H9 (cell line): ENCODE measurements around the gene ITPR1. TPM values are rescaled to one million over a fixed set of nuclear protein-coding genes. Genes with fewer than 3 reads are reported as not detected.

ENCODE experiments used
- DNase-seq: peaks from one replicate; pipeline ENCODE4 v3.0.0-alpha.2; 2017
- H2AFZ ChIP-seq: one replicate; pipeline ENCODE4 v1.6.1; 2013; ENCODE audit warnings: mild to moderate bottlenecking, low read length, control low read depth, moderate library complexity
- H2AK5ac ChIP-seq: 2 replicates; pipeline ENCODE4 v1.6.1; 2013; ENCODE audit warnings: low read length, control low read depth, mixed read lengths; ENCODE audit not compliant: insufficient read length
- H2BK120ac ChIP-seq: one replicate; pipeline ENCODE4 v1.6.1; 2013; ENCODE audit warnings: low read depth, mild to moderate bottlenecking, low read length, control low read depth, inconsistent platforms; ENCODE audit not compliant: poor library complexity, severe bottlenecking
- H2BK12ac ChIP-seq: 2 replicates; pipeline ENCODE4 v1.6.1; 2013; ENCODE audit warnings: low read length, control low read depth, mixed read lengths, low read depth; ENCODE audit not compliant: insufficient read length
- H2BK15ac ChIP-seq: 2 replicates; pipeline ENCODE4 v1.6.1; 2013; ENCODE audit warnings: low read depth, low read length, control low read depth
- H2BK20ac ChIP-seq: one replicate; pipeline ENCODE4 v1.6.1; 2013; ENCODE audit warnings: low read depth, mild to moderate bottlenecking, low read length, control low read depth, inconsistent platforms; ENCODE audit not compliant: poor library complexity, severe bottlenecking
- H2BK5ac ChIP-seq: 2 replicates; pipeline ENCODE4 v1.6.1; 2013; ENCODE audit warnings: low read length, control low read depth, mixed read lengths; ENCODE audit not compliant: insufficient read length
- H3K14ac ChIP-seq: 2 replicates; pipeline ENCODE4 v1.6.1; 2013; ENCODE audit warnings: low read length, control low read depth; ENCODE audit not compliant: insufficient read depth
- H3K18ac ChIP-seq: 2 replicates; pipeline ENCODE4 v1.6.1; 2013; ENCODE audit warnings: low read depth, mild to moderate bottlenecking, mixed read lengths, low read length, control low read depth; ENCODE audit not compliant: insufficient read length
- H3K23ac ChIP-seq: 2 replicates; pipeline ENCODE4 v1.6.1; 2013; ENCODE audit warnings: low read length, control low read depth, mixed read lengths, low read depth; ENCODE audit not compliant: insufficient read length
- H3K23me2 ChIP-seq: 2 replicates; pipeline ENCODE4 v1.6.1; 2013; ENCODE audit warnings: low read depth, mild to moderate bottlenecking, mixed read lengths, low read length, control low read depth; ENCODE audit not compliant: insufficient read length, poor library complexity, severe bottlenecking
- H3K27ac ChIP-seq: 2 replicates; pipeline ENCODE4 v1.5.1; 2013; ENCODE audit warnings: low read length, control low read depth, mixed read lengths, low read depth; ENCODE audit not compliant: insufficient read length
- H3K27me3 ChIP-seq: 2 replicates; pipeline ENCODE4 v1.6.1; 2013; ENCODE audit warnings: low read length, control low read depth, inconsistent platforms; ENCODE audit not compliant: insufficient read depth
- H3K4ac ChIP-seq: 2 replicates; pipeline ENCODE4 v1.6.1; 2013; ENCODE audit warnings: low read depth, mild to moderate bottlenecking, control low read depth, inconsistent platforms, low read length, moderate library complexity
- H3K4me1 ChIP-seq: 2 replicates; pipeline ENCODE4 v1.6.1; 2013; ENCODE audit warnings: low read length, control low read depth, inconsistent platforms; ENCODE audit not compliant: insufficient read depth
- H3K4me2 ChIP-seq: 2 replicates; pipeline ENCODE4 v1.6.1; 2013; ENCODE audit warnings: low read length, control low read depth, mixed read lengths; ENCODE audit not compliant: insufficient read length, insufficient read depth
- H3K56ac ChIP-seq: 2 replicates; pipeline ENCODE4 v1.6.1; 2013; ENCODE audit warnings: low read depth, mild to moderate bottlenecking, mixed read lengths, low read length, control low read depth; ENCODE audit not compliant: insufficient read length
- H3K79me1 ChIP-seq: 2 replicates; pipeline ENCODE4 v1.6.1; 2013; ENCODE audit warnings: low read depth, mild to moderate bottlenecking, moderate library complexity, low read length, control low read depth, inconsistent platforms; ENCODE audit not compliant: insufficient read depth, poor library complexity, severe bottlenecking
- H3K79me2 ChIP-seq: 2 replicates; pipeline ENCODE4 v1.6.1; 2013; ENCODE audit warnings: low read length, control low read depth, inconsistent platforms; ENCODE audit not compliant: insufficient read depth
- H3K9ac ChIP-seq: 2 replicates; pipeline ENCODE4 v1.6.1; 2013; ENCODE audit warnings: low read length, control low read depth, mixed read lengths; ENCODE audit not compliant: insufficient read length; ENCODE audit errors: extremely low read depth
- H3K9me3 ChIP-seq: one replicate; pipeline ENCODE4 v1.6.1; 2013; ENCODE audit warnings: low read depth, low read length, inconsistent platforms; ENCODE audit not compliant: control insufficient read depth
- H3T11ph ChIP-seq: one replicate; pipeline ENCODE4 v1.6.1; 2013; ENCODE audit warnings: mild to moderate bottlenecking, low read length, control low read depth, inconsistent platforms
- H4K20me1 ChIP-seq: one replicate; pipeline ENCODE4 v1.6.1; 2013; ENCODE audit not compliant: control insufficient read depth, insufficient read length, insufficient read depth
- H4K5ac ChIP-seq: 2 replicates; pipeline ENCODE4 v1.6.1; 2013; ENCODE audit warnings: low read depth, mild to moderate bottlenecking, mixed read lengths, low read length, control low read depth; ENCODE audit not compliant: insufficient read length
- H4K8ac ChIP-seq: replicated peaks from 2 replicates; pipeline ENCODE4 v1.6.1; 2013; ENCODE audit warnings: low read length, control low read depth, mixed read lengths, low read depth; ENCODE audit not compliant: insufficient read length
- H4K91ac ChIP-seq: 2 replicates; pipeline ENCODE4 v1.6.1; 2013; ENCODE audit warnings: low read depth, mild to moderate bottlenecking, moderate library complexity, mixed read lengths, low read length, control low read depth; ENCODE audit not compliant: insufficient read length
- H3K27ac Mint-ChIP-seq, 3 experiments: 2 replicates in 2 of 3; 3 replicates in 1 of 3; pipeline ENCODE4 v1.8.0; 2020 to 2021; ENCODE audit warnings: mixed read lengths in 3 of 3, mild to moderate bottlenecking in 1 of 3, moderate library complexity in 1 of 3
- H3K27me3 Mint-ChIP-seq: 2 replicates; pipeline ENCODE4 v1.8.0; 2021; ENCODE audit warnings: low read depth, mild to moderate bottlenecking, moderate library complexity, mixed read lengths
- H3K36me3 Mint-ChIP-seq, 3 experiments: 2 replicates in 2 of 3; 3 replicates in 1 of 3; pipeline ENCODE4 v1.8.0; 2020 to 2021; ENCODE audit warnings: low read depth in 3 of 3, mixed read lengths in 3 of 3; ENCODE audit not compliant: insufficient read depth in 1 of 3
- H3K4me1 Mint-ChIP-seq, 2 experiments: 2 replicates each; pipeline ENCODE4 v1.8.0; 2020; ENCODE audit warnings: mixed read lengths in 2 of 2
- H3K4me3 Mint-ChIP-seq, 2 experiments: 2 replicates in 1 of 2; 3 replicates in 1 of 2; pipeline ENCODE4 v1.8.0; 2020 to 2021; ENCODE audit warnings: mild to moderate bottlenecking in 2 of 2, mixed read lengths in 2 of 2, moderate library complexity in 1 of 2
- H3K9me3 Mint-ChIP-seq, 2 experiments: 2 replicates in 1 of 2; 3 replicates in 1 of 2; pipeline ENCODE4 v1.8.0; 2020; ENCODE audit warnings: mild to moderate bottlenecking in 2 of 2, mixed read lengths in 2 of 2, moderate library complexity in 1 of 2
- CTCF ChIP-seq: fragments of 200-600 bp; sonication (generic); conservative IDR thresholded peaks from 3 replicates; pipeline ENCODE4 v1.8.0; 2021; ENCODE audit warnings: antibody characterized with exemption, mild to moderate bottlenecking
- WGBS: extraction: QIAGEN DNeasy Blood & Tissue Kit; methylation state at CpG from one replicate; pipeline ENCODE4 v1.1.7; 2013; ENCODE audit warnings: missing lambda C conversion rate, low lambda C conversion rate, mixed read lengths; ENCODE audit not compliant: insufficient read length; ENCODE audit errors: extremely low coverage; 5-methylcytosine and 5-hydroxymethylcytosine counted together
- total RNA-seq: library from RNA; stranded (reverse); gene quantifications from 2 replicates; pipeline ENCODE4 v1.2.1, GENCODE V29; 2021

The ITPR1 gene
- total RNA-seq, 1 experiment from 2014 or later = 4.2 TPM

DNA sequence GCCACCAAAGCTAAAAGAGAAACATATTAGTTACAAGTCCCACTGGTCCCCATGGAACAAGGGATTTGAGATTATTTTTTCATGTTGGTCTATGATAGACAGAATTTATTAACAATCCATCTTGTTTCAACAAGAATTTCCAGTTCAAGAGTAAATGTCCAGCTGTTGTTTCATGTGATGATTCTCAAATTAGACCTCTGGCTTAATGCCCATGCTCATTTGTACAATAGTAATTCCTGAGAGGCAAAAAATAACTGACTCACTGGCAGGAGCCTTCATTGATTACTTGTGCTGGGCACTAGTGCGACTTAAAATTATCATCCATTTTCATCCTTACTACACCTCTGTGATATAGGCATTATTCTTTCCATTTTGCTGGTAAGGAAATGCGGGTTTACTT lies 171.3 kb downstream of the ITPR1 start:
- no peaks in the 10 kb centered on the region for H3K4me1 Mint-ChIP-seq
- DNase-seq = no peak
- Histone ChIP-seq H3K23me2 (no peaks in the 10 kb centered on the region), H4K91ac (no peak overlapping the region), H3K56ac (no peak overlapping the region), H4K20me1 (no peaks in the 10 kb centered on the region), H2BK12ac (no peak overlapping the region), H3K14ac (no peak overlapping the region), H3K9ac (no peak overlapping the region), H3T11ph (no peak overlapping the region), H3K79me2 (no peaks in the 10 kb centered on the region), H3K18ac (no peak overlapping the region), H2BK5ac (no peak overlapping the region), H2BK120ac (no peak overlapping the region), H3K27ac (no peak overlapping the region), H2BK15ac (no peak overlapping the region), H2AFZ (no peak overlapping the region), H3K4me2 (no peak overlapping the region), H4K5ac (no peak overlapping the region), H3K79me1 (no peaks in the 10 kb centered on the region), H3K4me1 (no peaks in the 10 kb centered on the region), H3K27me3 (no peaks in the 10 kb centered on the region), H4K8ac (no peak overlapping the region), H3K9me3 (no peaks in the 10 kb centered on the region), H3K23ac (no peak overlapping the region), H3K4ac (no peak overlapping the region), H2BK20ac (no peak overlapping the region), H2AK5ac (no peak overlapping the region)
- H3K27ac Mint-ChIP-seq = no peak overlapping the region
- no peaks in the 10 kb centered on the region for H3K9me3 Mint-ChIP-seq
- no peaks in the 10 kb centered on the region for H3K36me3 Mint-ChIP-seq
- H3K27me3 Mint-ChIP-seq = no peaks in the 10 kb centered on the region
- no CpG with 5 or more reads among the region's 2 CpGs for WGBS
- TF ChIP-seq CTCF = no peak
- H3K4me3 Mint-ChIP-seq = no peak overlapping the region
